ENCODE measurements around the gene IQSEC3. TPM values are rescaled to one million over a fixed set of nuclear protein-coding genes. Genes with fewer than 3 reads are reported as not detected.
"Not testable (repeated sequence)": the region's sequence is repeated elsewhere in the genome, so short reads cannot be mapped to it uniquely, and the experiment has no call there.

The IQSEC3 gene
- total RNA-seq, 2 experiments from 2014 or later = not detected

DNA sequence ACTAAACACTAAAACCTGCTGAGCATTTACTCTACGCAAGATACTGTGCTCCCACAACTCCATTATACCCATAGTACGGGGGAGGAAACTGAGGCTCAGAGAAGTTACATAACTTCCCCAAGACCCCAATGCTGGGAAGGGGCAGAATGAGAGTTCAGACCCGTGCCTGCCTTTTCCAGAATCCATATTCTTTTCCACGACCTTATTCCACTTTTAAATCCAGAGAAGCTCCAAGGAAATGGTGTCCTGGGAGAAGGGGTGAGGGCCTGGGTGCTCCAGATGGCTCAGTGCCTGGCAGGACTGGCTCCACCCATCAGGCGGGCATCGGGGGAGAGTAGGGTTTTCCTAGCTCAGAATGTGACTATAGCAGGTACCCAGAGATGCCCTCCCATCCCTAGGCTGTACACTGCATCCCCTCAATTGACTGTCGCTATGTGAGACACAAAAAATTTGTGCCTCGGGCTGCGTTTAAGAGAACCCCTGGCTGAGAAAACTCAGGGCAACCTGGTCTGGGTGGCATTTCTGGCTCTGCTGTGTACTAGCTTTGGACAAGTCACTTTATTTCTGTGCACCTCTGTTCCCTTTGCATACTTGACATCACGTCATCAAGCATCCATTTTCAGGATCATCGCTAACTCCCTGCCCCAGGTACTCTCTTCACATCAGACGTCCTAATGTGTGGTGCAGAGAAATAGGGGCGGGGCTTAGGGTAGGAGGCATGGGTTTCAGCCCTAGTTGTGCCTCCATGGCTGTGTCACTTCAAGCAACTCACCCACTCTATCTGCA, 11.6 kb upstream of the IQSEC3 start:
- no peaks in the 10 kb centered on the region for H3K36me3 Mint-ChIP-seq (ENCODE audit: low read depth)
- no peak overlapping the region for H3K4me3 Mint-ChIP-seq
- peaks cover 12% of the 10 kb centered on the region for H3K9me3 Mint-ChIP-seq (ENCODE audit: low read depth)
- DNase-seq (no peak), ATAC-seq (no peak)
- ChIA-PET POLR2A (no interaction called here), CTCF (no interaction called here)
- intact Hi-C loops (cut with DNase I, micrococcal nuclease) = no loop called here
- H3K27me3 Mint-ChIP-seq = peaks cover 50% of the 10 kb centered on the region
- no peaks in the 10 kb centered on the region for H3K4me1 Mint-ChIP-seq
- no peak overlapping the region for H3K27ac Mint-ChIP-seq

DNA sequence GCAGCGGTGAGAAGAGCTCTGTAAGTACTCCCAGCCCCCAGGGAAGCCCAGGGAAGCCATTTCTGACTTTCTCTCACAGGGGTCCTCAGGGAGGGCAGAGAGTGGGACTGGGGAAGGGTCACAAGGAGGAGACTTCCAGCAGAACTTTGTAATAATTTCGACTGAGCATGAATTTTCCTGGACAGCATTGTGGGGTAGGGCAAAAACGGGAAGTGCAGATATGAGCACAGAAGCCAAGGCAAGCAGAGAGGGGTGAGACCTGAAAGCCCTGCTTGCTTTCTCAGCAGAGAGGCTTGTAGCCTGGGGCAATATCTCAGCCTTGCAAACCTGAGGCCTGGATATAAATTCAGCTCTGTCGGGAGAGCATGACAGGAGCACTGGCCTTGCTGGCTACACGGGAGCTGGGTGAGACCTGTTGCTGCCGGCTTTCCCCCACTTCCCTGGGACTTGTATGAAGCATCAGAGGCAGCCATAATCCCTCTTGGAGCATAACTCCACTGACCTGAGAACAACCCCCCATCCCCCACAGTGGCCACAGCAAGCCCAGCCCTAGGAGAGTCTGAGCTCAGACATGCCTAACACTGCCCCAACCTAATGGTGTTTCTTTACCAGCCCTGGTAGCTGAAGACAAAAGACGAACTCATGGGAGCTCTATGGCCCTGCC, 9.8 kb upstream of the IQSEC3 start:
- Mint-ChIP-seq H3K27me3 (peaks cover 59% of the 10 kb centered on the region), H3K36me3 (ENCODE audit: low read depth) (no peaks in the 10 kb centered on the region), H3K9me3 (ENCODE audit: low read depth) (peaks cover 16% of the 10 kb centered on the region), H3K4me3 (no peak overlapping the region), H3K4me1 (no peaks in the 10 kb centered on the region), H3K27ac (no peak overlapping the region)
- DNase-seq (no peak), ATAC-seq (no peak)
- ChIA-PET CTCF (no interaction called here), POLR2A (no interaction called here)
- intact Hi-C loops (cut with DNase I, micrococcal nuclease) = no loop called here

DNA sequence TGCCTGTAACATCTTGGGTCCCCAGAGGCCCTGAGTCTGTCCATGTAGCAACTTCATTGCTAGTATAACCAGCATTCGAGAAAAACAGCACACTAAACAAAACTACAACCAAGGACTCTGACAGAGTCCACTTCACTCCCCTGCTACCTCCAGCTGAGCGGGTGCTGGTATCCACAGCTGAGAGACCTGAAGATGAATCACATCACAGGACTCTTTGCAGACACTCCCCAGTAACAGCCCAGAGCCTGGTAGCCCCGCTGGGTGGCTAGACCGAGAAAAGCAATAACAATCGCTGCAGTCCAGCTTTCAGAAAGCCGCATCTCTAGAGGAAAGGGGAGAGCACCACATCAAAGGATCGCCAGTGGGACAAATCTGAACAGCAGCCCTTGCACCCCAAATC, 9.0 kb upstream of the IQSEC3 start:
- Mint-ChIP-seq H3K9me3 (ENCODE audit: low read depth) (peaks cover 19% of the 10 kb centered on the region), H3K27me3 (peaks cover 59% of the 10 kb centered on the region), H3K27ac (no peak overlapping the region), H3K4me3 (no peak overlapping the region), H3K36me3 (ENCODE audit: low read depth) (no peaks in the 10 kb centered on the region), H3K4me1 (no peaks in the 10 kb centered on the region)
- DNase-seq (no peak), ATAC-seq (no peak)
- POLR2A ChIA-PET = no interaction called here
- intact Hi-C loops (cut with DNase I, micrococcal nuclease) = no loop called here
- CTCF ChIA-PET = no interaction called here

DNA sequence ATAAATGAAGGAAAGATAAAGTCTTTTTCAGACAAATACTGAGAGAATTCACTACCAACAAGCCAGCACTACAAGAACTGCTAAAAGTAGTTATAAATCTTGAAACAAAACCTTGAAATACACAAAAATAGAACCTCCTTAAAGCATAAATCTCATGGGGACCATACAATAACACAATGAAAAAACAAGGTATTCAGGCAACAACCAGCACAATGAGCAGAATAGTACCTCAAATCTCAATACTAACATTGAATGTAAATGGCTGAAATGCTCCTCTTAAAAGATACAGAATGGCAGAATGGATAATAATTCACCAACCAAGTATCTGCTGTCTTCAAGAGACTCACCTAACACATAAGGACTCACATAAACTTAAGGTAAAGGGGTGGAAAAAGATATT, 7.7 kb upstream of the IQSEC3 start:
- Mint-ChIP-seq H3K27me3 (peaks cover 52% of the 10 kb centered on the region), H3K9me3 (ENCODE audit: low read depth) (peaks cover 19% of the 10 kb centered on the region), H3K27ac (no peak overlapping the region), H3K36me3 (ENCODE audit: low read depth) (no peaks in the 10 kb centered on the region), H3K4me3 (no peak overlapping the region), H3K4me1 (no peaks in the 10 kb centered on the region)
- intact Hi-C loops (cut with DNase I, micrococcal nuclease) = no loop called here
- no peak for ATAC-seq
- POLR2A ChIA-PET = no interaction called here
- no peak for DNase-seq
- CTCF ChIA-PET = no interaction called here

DNA sequence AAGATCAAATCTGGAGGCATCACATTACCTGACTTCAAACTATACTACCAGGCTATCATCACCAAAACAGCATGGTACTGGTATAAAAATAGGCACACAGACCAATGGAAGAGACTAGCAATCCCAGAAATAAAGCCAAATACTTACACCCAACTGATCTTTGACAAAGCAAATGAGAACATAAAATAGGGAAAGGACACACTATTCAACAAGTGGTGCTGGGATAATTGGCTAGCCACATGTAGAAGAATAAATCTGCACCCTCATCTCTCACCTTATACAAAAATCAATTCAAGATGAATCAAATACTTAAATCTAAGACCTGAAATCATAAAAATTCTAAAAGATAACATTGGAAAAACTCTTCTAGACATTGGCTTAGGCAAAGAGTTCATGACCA, 4.7 kb upstream of the IQSEC3 start:
- intact Hi-C loops (cut with DNase I, micrococcal nuclease); H3K27ac Mint-ChIP-seq; H3K36me3 Mint-ChIP-seq (ENCODE audit: low read depth); H3K4me3 Mint-ChIP-seq; POLR2A ChIA-PET; CTCF ChIA-PET; DNase-seq; ATAC-seq; H3K4me1 Mint-ChIP-seq: not testable (repeated sequence)
- Mint-ChIP-seq H3K27me3 (peaks cover 44% of the 10 kb centered on the region), H3K9me3 (ENCODE audit: low read depth) (peaks cover 19% of the 10 kb centered on the region)

DNA sequence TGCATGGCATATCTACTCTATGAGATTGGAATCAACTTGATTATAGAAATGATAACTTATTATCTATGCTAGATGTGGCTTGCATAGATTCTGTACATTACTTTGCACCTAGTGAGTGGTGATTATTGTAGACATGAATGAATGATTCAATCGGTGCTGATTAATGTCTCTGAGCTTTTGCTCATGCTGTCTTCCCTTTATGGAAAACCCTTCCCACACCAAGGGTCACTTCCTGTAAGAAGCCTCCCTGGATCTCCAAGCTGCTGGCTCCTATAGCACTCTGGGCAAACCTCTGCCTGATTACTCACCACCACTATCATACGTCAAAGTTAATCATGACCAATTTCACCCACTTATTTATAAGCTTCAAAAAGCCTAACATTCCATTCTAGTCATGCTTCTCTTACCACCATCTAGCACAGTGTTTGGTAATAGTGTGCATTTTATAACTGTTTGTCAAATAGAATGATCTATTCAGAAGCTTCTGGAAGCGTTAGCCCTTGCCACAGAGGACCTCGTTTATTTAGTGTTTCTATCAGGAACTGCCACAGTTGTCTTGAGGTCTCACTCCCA, 990 bp upstream of the IQSEC3 start:
- H3K4me1 Mint-ChIP-seq; H3K36me3 Mint-ChIP-seq (ENCODE audit: low read depth); CTCF ChIA-PET; H3K27ac Mint-ChIP-seq; H3K4me3 Mint-ChIP-seq; intact Hi-C loops (cut with DNase I, micrococcal nuclease); ATAC-seq; DNase-seq; POLR2A ChIA-PET; H3K9me3 Mint-ChIP-seq (ENCODE audit: low read depth): not testable (repeated sequence)
- H3K27me3 Mint-ChIP-seq = peaks cover 20% of the 10 kb centered on the region

DNA sequence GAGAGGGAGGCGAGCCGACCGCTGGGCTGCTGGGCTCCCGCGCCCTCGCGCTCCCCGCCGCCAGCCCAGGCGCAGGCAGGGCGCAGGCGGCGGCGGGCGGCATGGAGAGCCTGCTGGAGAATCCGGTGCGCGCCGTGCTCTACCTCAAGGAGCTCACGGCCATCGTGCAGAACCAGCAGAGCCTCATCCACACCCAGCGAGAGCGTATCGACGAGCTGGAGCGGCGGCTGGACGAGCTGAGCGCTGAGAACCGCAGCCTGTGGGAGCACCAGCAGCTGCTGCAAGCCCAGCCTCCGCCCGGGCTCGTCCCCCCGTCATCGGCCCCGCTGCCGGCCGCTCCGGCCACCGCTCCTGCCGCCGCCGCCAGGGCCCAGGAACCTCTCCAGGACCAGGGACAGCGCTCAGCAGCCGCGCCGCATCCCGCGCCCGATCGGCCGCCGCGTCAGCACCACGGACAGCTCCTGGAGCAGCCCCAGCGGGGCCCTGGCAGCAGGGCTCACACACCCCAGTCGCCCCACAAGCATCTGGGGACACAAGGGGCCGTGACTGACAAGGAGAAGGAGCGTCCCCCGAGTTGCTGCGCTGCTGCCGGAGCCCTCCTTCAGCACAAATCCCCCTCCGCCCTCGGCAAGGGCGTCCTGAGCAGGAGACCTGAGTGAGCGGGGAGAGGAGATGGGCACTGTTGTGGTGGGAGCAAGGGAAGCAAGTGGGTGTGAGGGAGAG, 376 bp downstream of the IQSEC3 start:
- H3K4me1 Mint-ChIP-seq = not testable (repeated sequence)

DNA sequence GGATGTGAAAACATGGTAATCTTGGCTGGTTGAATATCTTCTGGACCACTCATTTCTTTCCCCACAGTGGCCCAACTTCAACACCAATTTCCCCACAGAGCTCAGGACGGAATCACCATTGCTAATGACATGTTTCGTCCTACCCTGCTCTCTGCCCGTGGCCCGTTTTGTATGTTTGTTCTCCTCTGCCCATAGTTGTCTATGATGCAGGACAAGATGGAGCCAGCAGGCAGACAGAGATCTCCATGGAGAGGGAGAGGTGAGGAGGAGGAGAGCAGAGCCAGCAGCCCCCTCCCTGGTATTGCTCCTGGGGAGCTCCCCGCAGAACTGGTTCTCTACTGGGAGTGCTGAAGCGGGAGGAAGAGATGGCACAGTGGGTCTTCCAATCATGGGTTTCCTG, 3.1 kb downstream of the IQSEC3 start:
- H3K36me3 Mint-ChIP-seq (ENCODE audit: low read depth); CTCF ChIA-PET; H3K9me3 Mint-ChIP-seq (ENCODE audit: low read depth); POLR2A ChIA-PET; H3K4me1 Mint-ChIP-seq; intact Hi-C loops (cut with DNase I, micrococcal nuclease); ATAC-seq; H3K4me3 Mint-ChIP-seq; H3K27ac Mint-ChIP-seq; DNase-seq: not testable (repeated sequence)
- peaks cover 20% of the 10 kb centered on the region for H3K27me3 Mint-ChIP-seq

More for the DNA sequence above, 376 bp downstream of the IQSEC3 start:
- POLR2A ChIA-PET; CTCF ChIA-PET; intact Hi-C loops (cut with DNase I, micrococcal nuclease); H3K9me3 Mint-ChIP-seq (ENCODE audit: low read depth); H3K4me3 Mint-ChIP-seq; H3K36me3 Mint-ChIP-seq (ENCODE audit: low read depth); H3K27ac Mint-ChIP-seq: not testable (repeated sequence)
- ATAC-seq (peak; percentile 90), DNase-seq (peak; percentile 33)
- peaks cover 21% of the 10 kb centered on the region for H3K27me3 Mint-ChIP-seq

DNA sequence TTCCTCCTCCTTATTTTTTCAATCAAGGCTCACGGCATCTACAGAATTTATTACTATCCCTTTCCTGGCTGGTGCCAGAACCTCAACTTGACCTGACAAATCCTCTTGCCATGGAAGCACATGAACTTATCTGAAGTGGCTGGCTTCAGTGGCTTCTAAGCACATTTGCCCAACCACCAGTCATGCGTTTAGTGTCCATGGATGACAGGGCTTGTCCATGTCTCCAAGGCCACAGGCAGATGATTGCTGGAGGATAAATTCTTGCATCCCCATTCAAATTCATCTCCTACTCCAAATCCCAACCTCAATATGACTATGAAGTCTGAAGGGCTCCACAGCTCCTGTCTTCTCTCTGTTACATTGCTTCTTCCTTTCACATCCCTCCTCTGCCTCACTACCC, 4.0 kb downstream of the IQSEC3 start:
- H3K27me3 Mint-ChIP-seq = peaks cover 18% of the 10 kb centered on the region
- H3K4me3 Mint-ChIP-seq; H3K4me1 Mint-ChIP-seq; POLR2A ChIA-PET; CTCF ChIA-PET; intact Hi-C loops (cut with DNase I, micrococcal nuclease); H3K36me3 Mint-ChIP-seq (ENCODE audit: low read depth); DNase-seq; H3K27ac Mint-ChIP-seq; H3K9me3 Mint-ChIP-seq (ENCODE audit: low read depth); ATAC-seq: not testable (repeated sequence)

DNA sequence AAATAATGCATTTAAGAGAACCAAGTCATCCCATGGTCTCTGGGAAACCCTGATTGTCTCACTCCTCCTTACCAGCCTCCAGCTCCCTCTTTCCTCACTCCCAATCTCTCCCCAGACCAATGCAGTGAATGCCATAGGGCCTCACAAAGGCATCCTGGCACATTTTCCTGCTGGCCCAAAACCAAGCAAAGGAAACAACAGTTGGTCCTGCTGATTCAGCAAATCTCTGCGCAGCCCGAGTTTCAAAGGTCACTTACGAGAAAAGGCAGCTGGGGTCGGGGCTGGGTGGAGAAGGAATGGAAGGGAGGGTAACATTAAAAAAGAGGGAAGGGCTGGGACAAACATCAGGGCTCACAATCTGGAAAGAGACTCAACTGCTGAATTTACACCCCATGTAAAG, 5.5 kb downstream of the IQSEC3 start:
- CTCF ChIA-PET; H3K4me3 Mint-ChIP-seq; H3K27ac Mint-ChIP-seq; H3K36me3 Mint-ChIP-seq (ENCODE audit: low read depth); POLR2A ChIA-PET; intact Hi-C loops (cut with DNase I, micrococcal nuclease); DNase-seq; H3K4me1 Mint-ChIP-seq; ATAC-seq; H3K9me3 Mint-ChIP-seq (ENCODE audit: low read depth): not testable (repeated sequence)
- H3K27me3 Mint-ChIP-seq = peaks cover 23% of the 10 kb centered on the region

DNA sequence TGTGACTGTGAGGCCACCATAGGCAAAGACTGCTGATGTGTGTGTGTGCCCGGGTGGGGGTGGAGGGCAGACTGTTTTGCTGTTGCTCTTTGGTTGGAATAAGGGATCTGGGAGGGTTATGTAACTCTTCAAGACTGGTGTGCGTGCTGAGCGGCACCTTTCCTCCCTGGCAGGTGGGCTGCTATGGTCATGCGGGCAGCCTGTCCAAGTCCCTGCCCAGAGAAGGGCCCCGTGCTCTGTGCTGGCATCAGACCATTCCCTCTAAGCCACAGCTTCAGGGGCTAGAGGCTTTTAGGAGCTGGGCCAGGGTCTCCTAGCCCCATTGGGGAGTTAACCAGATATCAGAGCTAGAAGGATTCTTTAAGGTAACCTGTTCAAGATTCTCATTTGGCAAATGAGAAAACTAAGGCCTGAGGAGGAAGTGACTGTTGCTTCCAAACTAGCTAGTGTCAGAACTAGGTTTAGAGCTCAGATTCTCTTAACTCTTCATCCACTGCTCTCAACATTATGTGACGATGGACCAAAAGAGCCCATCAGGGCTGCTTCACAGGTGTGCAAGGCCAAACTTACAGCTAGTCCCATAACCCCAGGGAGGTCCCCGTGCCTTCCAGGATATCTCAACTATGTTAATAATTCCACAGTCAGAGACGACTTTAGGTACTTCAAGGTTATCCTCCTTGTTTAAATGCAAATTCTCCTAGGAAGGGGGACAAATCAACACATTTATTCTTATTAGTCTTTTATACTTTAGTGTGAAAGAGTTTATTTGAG, 8.0 kb downstream of the IQSEC3 start:
- ATAC-seq; H3K36me3 Mint-ChIP-seq (ENCODE audit: low read depth); H3K9me3 Mint-ChIP-seq (ENCODE audit: low read depth); DNase-seq; CTCF ChIA-PET; H3K4me1 Mint-ChIP-seq; H3K4me3 Mint-ChIP-seq; H3K27ac Mint-ChIP-seq; POLR2A ChIA-PET; intact Hi-C loops (cut with DNase I, micrococcal nuclease): not testable (repeated sequence)
- H3K27me3 Mint-ChIP-seq = peaks cover 23% of the 10 kb centered on the region
